Gastroesophageal sphincter (tissue), 3 donors: ENCODE results near the gene HEATR3.

Source experiments
- EP300 ChIP-seq: sonication (generic); formaldehyde crosslinking; IDR thresholded peaks from one replicate; pipeline ENCODE4 v1.6.1; 2017; ENCODE audit warnings: antibody characterized with exemption, mild to moderate bottlenecking
- POLR2A ChIP-seq, 2 donors: fragments of 450-650 bp; IDR thresholded peaks; one replicate each; pipeline ENCODE4 v1.6.1; 2017; ENCODE audit warnings: antibody characterized with exemption in 2 of 2, mild to moderate bottlenecking in 2 of 2, moderate library complexity in 1 of 2
- TF ChIP-seq, protein P1 (sequence below), 4 experiments: fragments of 200-600 bp in 2 of 4; fragments of 450-650 bp in 2 of 4; sonication (generic) in 1 of 4; IDR thresholded peaks; one replicate each; pipeline ENCODE4 v1.5.1; 2017 to 2019; ENCODE audit warnings: antibody characterized with exemption in 4 of 4, mild to moderate bottlenecking in 2 of 4, moderate library complexity in 2 of 4

DNA sequence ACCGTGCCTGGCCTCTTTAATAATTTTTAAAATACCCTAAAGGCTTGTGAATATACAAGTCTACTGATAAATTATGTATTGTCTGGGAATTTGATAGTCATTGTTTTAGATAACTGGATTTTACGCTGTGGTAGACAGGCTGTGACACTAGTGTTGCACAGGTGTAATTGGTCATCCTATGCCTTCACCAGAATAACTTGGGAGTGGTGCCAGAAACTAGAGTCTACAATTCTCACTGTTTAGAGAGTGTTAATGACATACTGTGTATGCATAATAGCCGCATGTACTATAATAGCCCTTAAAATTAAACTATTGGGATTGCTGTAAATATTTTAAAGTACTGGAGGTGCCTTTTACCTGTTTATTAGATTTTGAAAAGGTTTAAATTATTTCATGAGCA, 29.3 kb upstream of the HEATR3 start:
- TF ChIP-seq POLR2A (IDR thresholded peaks at IDR 0.05) (no peak), EP300 (no peak)
- TF ChIP-seq, protein P1, sequence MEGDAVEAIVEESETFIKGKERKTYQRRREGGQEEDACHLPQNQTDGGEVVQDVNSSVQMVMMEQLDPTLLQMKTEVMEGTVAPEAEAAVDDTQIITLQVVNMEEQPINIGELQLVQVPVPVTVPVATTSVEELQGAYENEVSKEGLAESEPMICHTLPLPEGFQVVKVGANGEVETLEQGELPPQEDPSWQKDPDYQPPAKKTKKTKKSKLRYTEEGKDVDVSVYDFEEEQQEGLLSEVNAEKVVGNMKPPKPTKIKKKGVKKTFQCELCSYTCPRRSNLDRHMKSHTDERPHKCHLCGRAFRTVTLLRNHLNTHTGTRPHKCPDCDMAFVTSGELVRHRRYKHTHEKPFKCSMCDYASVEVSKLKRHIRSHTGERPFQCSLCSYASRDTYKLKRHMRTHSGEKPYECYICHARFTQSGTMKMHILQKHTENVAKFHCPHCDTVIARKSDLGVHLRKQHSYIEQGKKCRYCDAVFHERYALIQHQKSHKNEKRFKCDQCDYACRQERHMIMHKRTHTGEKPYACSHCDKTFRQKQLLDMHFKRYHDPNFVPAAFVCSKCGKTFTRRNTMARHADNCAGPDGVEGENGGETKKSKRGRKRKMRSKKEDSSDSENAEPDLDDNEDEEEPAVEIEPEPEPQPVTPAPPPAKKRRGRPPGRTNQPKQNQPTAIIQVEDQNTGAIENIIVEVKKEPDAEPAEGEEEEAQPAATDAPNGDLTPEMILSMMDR (IDR thresholded peaks at IDR 0.05) = no peak
